GM21367 (cell line): Measurements from ENCODE around the gene MRGPRD.

Experiments
- ATAC-seq: cut with Tn5 transposase; IDR thresholded peaks from one replicate; pipeline ENCODE4 v1.9.1; 2021; ENCODE audit not compliant: unreplicated experiment

The MRGPRD gene

DNA sequence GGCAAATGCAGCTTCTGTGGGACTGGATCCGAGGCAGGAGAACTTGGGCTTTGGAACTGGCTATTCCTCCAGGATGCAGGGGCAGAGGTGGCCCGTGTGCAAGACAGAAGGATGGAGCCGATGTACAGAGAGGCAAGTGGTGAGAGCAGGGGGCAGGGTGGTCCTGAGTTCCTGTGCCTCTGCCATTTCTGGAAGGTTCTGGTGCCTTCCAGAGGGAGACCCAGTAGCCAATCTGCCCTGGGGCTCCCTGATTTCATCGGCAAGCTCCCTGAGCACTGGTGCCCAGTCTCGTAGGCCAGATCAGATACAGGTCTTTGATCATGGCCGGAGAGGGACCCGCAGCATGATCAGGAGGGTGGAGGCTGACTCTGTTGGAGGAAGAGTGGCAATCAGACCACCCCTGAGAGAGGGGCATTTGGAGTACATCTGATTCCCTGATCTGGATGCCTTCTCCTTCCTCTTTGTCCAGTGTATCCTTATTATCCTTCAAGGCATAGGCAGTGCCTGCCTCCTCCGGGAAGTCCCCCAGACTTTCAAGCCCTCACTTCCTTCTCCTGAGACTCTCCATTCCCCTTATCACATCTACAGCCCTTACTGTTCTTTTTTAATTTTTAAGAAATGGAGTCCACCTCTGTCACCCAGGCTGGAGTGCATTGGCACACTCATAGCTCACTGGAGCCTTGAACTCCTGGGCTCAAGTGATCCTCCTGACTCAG, 9.7 kb downstream of the MRGPRD start:
- no peak for ATAC-seq

- ATAC-seq: no peak
Measured at GRCh38 chr11:68969386-68969785, 11.4 kb downstream of the MRGPRD start.

GRCh38 chr11:68968306-68969250, 12.2 kb downstream of the MRGPRD start:
- no peak for ATAC-seq

- ATAC-seq: no peak
Measured at GRCh38 chr11:68966894-68967780, 13.6 kb downstream of the MRGPRD start.

GRCh38 chr11:68965901-68966853, 14.6 kb downstream of the MRGPRD start:
- no peak for ATAC-seq

GRCh38 chr11:68963779-68964178, 17.0 kb downstream of the MRGPRD start:
- ATAC-seq: no peak

DNA sequence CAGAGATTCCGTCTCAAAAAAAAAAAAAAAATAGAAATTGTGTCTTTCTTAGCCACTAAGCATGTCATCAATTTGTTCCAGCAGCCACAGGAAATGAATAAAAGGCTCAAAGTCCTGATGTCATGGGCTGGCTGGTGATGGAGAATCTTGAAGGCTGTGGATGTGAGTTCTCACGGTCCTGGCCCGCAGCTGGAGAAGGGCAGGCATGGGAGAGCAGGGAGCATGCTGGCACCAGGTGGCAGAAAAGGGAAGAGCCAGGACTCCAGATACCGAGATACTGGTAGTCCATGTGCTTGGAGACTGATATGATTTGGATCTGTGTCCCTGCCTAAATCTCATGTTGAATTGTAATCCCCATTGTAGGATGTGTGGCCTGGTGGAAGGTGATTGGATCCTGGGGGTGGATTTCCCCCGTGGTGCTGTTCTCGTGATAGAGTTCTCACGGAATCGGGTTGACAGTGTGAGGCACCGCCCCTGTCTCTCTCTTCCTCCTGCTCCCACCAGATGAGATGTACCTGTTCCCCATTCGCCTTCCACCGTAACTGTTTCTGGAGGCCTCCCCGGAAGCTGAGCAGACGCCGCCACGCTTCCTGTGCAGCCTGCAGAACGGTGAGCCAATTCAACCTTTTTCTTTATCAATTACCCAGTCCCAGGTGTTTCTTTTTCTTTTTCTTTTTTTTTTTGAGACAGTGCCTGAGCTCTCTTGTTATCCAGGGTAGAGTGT, 18.1 kb downstream of the MRGPRD start:
- no peak for ATAC-seq

DNA sequence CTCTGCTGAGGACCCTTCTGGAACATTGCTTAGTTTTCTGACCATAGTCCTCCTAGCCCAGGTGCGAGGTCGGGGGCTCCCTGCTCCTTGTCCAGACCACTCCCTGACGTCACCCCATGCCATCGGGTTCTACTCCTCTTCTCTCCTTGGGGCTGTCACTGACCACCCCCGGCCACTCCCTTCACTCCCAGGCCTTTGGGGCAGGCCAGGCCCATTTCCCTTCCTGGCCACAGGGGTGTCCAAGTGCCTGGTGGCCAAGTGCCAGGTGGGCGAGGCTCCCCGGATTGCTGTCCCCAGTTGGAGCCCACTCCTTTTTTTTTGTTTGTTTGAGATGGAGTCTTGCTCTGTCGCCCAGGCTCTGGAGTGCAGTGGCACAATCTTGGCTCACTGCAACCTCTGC, 19.5 kb downstream of the MRGPRD start:
- ATAC-seq: no peak

DNA sequence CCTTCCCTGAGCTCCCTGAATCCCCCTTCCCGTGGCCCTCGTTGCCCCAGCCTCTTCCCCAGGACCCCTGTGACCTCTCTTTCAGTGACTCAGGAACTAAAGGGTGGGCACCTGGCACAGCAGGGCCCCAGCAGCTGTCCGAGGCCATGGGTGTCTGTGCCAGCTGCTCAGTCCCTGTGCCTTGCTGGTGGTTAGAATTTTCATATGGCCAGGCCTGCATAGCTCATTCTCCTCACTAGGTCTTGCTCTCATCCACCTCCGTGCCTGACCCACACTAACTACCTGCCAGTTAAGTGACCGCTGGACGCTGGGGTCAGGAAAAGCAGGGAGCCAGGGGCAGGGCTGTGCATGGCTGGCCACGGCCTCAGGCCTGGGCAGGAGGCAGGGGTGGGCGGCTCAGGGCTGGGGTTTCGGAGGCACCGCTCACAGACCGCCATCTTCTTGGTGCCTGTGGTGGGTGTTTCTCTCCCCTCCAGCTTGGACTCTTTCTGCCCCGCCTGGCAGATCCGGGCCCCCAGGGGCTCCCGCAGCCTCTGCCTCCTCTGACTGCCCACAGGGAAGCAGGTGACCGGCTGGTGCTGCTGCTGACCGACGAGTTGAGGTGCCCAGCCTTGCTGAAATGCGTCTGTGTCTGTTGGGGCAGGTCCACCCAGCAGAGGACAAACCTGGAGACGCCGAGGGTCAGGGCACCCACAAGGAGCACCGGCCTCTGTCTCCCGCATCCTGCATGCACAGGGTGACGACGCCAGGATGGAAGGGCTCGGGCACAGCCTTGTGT, 20.3 kb downstream of the MRGPRD start:
- ATAC-seq: no peak

- ATAC-seq: no peak
Measured at GRCh38 chr11:68959465-68960293, 21.1 kb downstream of the MRGPRD start.

GRCh38 chr11:68958211-68958610, 22.6 kb downstream of the MRGPRD start:
- ATAC-seq: no peak

DNA sequence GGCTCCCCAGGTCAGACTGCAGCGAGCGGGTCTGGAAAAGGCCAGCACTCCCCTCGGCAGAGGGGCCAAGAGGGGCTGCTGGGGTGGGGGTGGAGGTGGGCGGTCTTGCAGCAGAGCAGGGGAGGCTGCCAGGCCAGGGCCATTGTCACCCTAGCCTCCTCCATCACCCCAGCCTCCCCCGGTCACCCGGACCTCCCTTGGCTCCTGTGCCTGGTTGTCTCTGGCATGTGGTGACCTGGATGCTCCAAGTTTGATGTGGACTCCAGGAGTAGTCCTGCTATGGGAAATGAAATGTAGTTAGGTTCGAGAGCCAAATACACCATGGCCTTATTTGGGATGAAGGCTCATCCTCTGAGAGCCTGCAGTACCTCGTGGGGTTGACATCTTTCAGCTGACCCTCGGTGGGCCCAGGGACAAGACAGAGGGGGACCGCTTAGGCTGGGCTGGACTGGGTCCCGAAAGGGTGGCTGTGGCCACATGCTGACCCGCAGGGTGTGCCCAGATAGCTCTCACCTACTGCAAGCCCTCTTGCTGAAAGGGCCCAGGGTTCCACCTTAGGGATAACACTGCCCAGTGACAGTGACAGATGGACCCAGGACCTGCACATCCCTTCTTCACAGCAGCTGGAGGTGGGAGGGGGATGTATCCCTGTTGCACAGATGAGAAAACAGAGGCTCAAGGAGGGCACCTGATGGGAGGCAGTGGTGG, 24.1 kb downstream of the MRGPRD start:
- no peak for ATAC-seq

- no peak for ATAC-seq
Measured at GRCh38 chr11:68956142-68956541, 24.6 kb downstream of the MRGPRD start.

DNA sequence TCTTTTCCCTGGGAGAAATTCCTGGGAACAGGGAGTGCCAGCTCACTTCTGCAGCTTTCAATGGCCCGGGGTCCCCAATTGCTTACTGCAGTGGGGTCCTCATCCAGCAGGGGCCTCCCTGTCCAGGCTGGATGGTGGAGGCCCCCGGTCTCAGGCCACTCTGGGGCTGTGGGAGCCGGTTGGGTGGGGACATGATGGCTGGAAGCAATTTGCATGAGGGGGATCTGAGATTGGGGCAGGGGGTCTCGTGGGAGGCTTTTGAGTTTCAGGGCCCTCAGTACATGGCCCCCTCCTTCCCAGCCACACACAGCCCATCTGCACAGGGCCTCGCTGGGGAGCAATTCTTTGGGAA, 25.2 kb downstream of the MRGPRD start:
- ATAC-seq: no peak

DNA sequence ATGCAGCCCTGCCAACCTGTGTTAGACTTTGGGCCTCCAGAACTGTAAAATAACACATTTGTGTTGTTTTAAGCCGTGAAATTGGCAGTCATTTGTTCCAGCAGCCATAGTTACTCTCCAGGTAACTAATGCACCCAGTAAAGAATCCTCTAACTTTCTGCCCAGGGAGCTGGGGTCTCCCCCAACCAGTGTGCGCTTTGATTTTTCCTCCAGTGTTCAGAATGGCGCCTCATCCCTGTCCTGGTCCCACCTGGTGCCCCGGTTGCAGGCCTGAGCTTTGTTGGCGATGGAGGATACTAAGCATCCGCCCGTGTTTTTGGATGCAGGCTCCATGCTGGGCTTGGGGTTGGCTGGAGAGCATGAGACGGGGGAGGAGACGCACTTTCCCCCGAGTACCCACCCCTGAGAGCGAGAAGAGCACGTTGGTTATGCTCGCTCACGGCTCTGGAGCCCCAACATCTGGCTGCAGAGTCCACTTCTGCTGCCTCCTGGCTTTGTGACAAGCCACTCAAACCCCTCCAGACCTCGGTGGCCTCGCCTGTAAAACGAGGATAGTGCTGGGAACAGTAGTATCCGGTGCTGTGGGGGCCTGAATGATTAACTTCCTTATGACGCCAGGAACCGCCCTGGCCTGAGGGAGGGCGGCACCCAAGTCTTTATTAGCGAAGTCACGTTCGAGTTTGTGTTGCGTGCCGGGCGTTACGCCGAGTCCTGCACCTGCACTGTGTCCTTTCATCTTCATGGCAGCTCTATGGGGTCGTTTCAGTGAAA, 25.8 kb downstream of the MRGPRD start:
- no peak for ATAC-seq

GRCh38 chr11:68950762-68951161, 30.0 kb downstream of the MRGPRD start:
- no peak for ATAC-seq

GRCh38 chr11:68950270-68950669, 30.5 kb downstream of the MRGPRD start:
- no peak for ATAC-seq
